Subcutaneous abdominal adipose tissue (tissue), 5 donors: Measurements from ENCODE around the gene RBM20.
"Not testable (repeated sequence)": the region's sequence is repeated elsewhere in the genome, so short reads cannot be mapped to it uniquely, and the experiment has no call there.

ENCODE experiments used
- H3K27ac ChIP-seq: one replicate; pipeline ENCODE4 v1.7.0; 2013; ENCODE audit warnings: low read depth, mild to moderate bottlenecking, inconsistent platforms, low read length, moderate library complexity
- H3K27me3 ChIP-seq, 5 donors: one replicate each; pipeline ENCODE4 v1.7.0; 2013; ENCODE audit warnings: low read length in 5 of 5, inconsistent platforms in 1 of 5; ENCODE audit not compliant: control insufficient read depth in 5 of 5, insufficient read depth in 4 of 5
- H3K36me3 ChIP-seq, 5 donors: one replicate each; pipeline ENCODE4 v1.7.0; 2013; ENCODE audit warnings: low read length in 5 of 5; ENCODE audit not compliant: control insufficient read depth in 5 of 5, insufficient read depth in 5 of 5
- H3K4me1 ChIP-seq, 5 donors: one replicate each; pipeline ENCODE4 v1.7.0; 2013; ENCODE audit warnings: low read length in 5 of 5, mild to moderate bottlenecking in 3 of 5, moderate library complexity in 1 of 5; ENCODE audit not compliant: control insufficient read depth in 5 of 5, insufficient read depth in 5 of 5
- H3K4me3 ChIP-seq, 5 donors: one replicate each; pipeline ENCODE4 v1.7.0; 2013; ENCODE audit warnings: low read length in 5 of 5, low read depth in 1 of 5
- H3K9ac ChIP-seq, 5 donors: one replicate each; pipeline ENCODE4 v1.7.0; 2013; ENCODE audit warnings: low read length in 5 of 5, mild to moderate bottlenecking in 4 of 5, moderate library complexity in 3 of 5
- H3K9me3 ChIP-seq, 5 donors: one replicate each; pipeline ENCODE4 v1.7.0; 2013; ENCODE audit warnings: low read length in 5 of 5; ENCODE audit not compliant: control insufficient read depth in 5 of 5
- donor health status: healthy.
- donor health status: healthy.
- donor health status: healthy.
- donor health status: healthy.
- donor health status: healthy.

Gene RBM20

GRCh38 chr10:110659558-110659957 is 15.4 kb downstream of the RBM20 start:
- peaks cover 0 to 7% (median 0%) of the 10 kb centered on the region in 5 donors for H3K27me3 ChIP-seq
- no peak overlapping the region for H3K27ac ChIP-seq
- no peak overlapping the region for H3K9ac ChIP-seq
- H3K9me3 ChIP-seq, result no peaks in the 10 kb centered on the region
- H3K4me3 ChIP-seq, result no peak overlapping the region
- no peaks in the 10 kb centered on the region for H3K4me1 ChIP-seq
- H3K36me3 ChIP-seq, result no peaks in the 10 kb centered on the region

GRCh38 chr10:110660289-110660688 is 16.2 kb downstream of the RBM20 start:
- not testable (repeated sequence) for H3K27me3 ChIP-seq, H3K36me3 ChIP-seq, H3K4me3 ChIP-seq, H3K9me3 ChIP-seq, H3K9ac ChIP-seq, H3K27ac ChIP-seq, H3K4me1 ChIP-seq

GRCh38 chr10:110661292-110661691 is 17.2 kb downstream of the RBM20 start:
- no peaks in the 10 kb centered on the region for H3K9me3 ChIP-seq

GRCh38 chr10:110664483-110665420 is 20.6 kb downstream of the RBM20 start:
- no peaks in the 10 kb centered on the region for H3K9me3 ChIP-seq
- no peak overlapping the region for H3K27ac ChIP-seq
- no peaks in the 10 kb centered on the region for H3K27me3 ChIP-seq
- H3K4me1 ChIP-seq, result no peaks in the 10 kb centered on the region
- no peaks in the 10 kb centered on the region for H3K36me3 ChIP-seq
- no peak overlapping the region for H3K9ac ChIP-seq
- H3K4me3 ChIP-seq, result no peak overlapping the region

More at GRCh38 chr10:110661292-110661691, 17.2 kb downstream of the RBM20 start:
- H3K9ac ChIP-seq, result no peak overlapping the region
- H3K4me1 ChIP-seq, result no peaks in the 10 kb centered on the region
- no peaks in the 10 kb centered on the region for H3K36me3 ChIP-seq
- H3K27me3 ChIP-seq, result peaks cover 0 to 6% (median 0%) of the 10 kb centered on the region in 5 donors
- no peak overlapping the region for H3K27ac ChIP-seq
- H3K4me3 ChIP-seq, result no peak overlapping the region

GRCh38 chr10:110666259-110666658 is 22.1 kb downstream of the RBM20 start:
- not testable (repeated sequence) for H3K27me3 ChIP-seq, H3K36me3 ChIP-seq, H3K9ac ChIP-seq, H3K4me3 ChIP-seq, H3K9me3 ChIP-seq, H3K4me1 ChIP-seq, H3K27ac ChIP-seq

- Histone ChIP-seq H3K4me3 (no peak overlapping the region), H3K36me3 (no peaks in the 10 kb centered on the region), H3K27me3 (no peaks in the 10 kb centered on the region), H3K9ac (no peak overlapping the region), H3K4me1 (peaks cover 0 to under 1% (median under 1%) of the 10 kb centered on the region in 5 donors), H3K27ac (no peak overlapping the region), H3K9me3 (no peaks in the 10 kb centered on the region)
These were observed 22.5 kb downstream of the RBM20 start for GRCh38 chr10:110666673-110667072.

- H3K27me3 ChIP-seq, result no peaks in the 10 kb centered on the region
- peaks cover 0 to 10% (median 4%) of the 10 kb centered on the region in 5 donors for H3K4me1 ChIP-seq
- no peak overlapping the region for H3K9ac ChIP-seq
- H3K36me3 ChIP-seq, result no peaks in the 10 kb centered on the region
- H3K9me3 ChIP-seq, result no peaks in the 10 kb centered on the region
- no peak overlapping the region for H3K27ac ChIP-seq
- H3K4me3 ChIP-seq, result no peak overlapping the region
These were observed 23.6 kb downstream of the RBM20 start for GRCh38 chr10:110667620-110668343.

- H3K27me3 ChIP-seq, result no peaks in the 10 kb centered on the region
- no peak overlapping the region for H3K9ac ChIP-seq
- H3K4me3 ChIP-seq, result no peak overlapping the region
- H3K9me3 ChIP-seq, result no peaks in the 10 kb centered on the region
- no peaks in the 10 kb centered on the region for H3K36me3 ChIP-seq
- H3K27ac ChIP-seq, result no peak overlapping the region
- peaks cover 0 to 11% (median 4%) of the 10 kb centered on the region in 5 donors for H3K4me1 ChIP-seq
These were observed 24.3 kb downstream of the RBM20 start for GRCh38 chr10:110668443-110668842.

GRCh38 chr10:110670335-110670734 is 26.2 kb downstream of the RBM20 start:
- Histone ChIP-seq H3K27ac (no peak overlapping the region), H3K9me3 (no peaks in the 10 kb centered on the region), H3K27me3 (no peaks in the 10 kb centered on the region), H3K4me1 (peaks cover 0 to 11% (median 4%) of the 10 kb centered on the region in 5 donors), H3K36me3 (no peaks in the 10 kb centered on the region), H3K4me3 (no peak overlapping the region), H3K9ac (no peak overlapping the region)
